OCI-M1 (cell line): Measurements from ENCODE around the gene UNKL.
"Not testable (repeated sequence)": the region's sequence is repeated elsewhere in the genome, so short reads cannot be mapped to it uniquely, and the experiment has no call there.

ENCODE experiments used
- DNase-seq: peaks from one replicate; lab custom pipeline; 2025; lab: John Stamatoyannopoulos, UW

UNKL gene

DNA sequence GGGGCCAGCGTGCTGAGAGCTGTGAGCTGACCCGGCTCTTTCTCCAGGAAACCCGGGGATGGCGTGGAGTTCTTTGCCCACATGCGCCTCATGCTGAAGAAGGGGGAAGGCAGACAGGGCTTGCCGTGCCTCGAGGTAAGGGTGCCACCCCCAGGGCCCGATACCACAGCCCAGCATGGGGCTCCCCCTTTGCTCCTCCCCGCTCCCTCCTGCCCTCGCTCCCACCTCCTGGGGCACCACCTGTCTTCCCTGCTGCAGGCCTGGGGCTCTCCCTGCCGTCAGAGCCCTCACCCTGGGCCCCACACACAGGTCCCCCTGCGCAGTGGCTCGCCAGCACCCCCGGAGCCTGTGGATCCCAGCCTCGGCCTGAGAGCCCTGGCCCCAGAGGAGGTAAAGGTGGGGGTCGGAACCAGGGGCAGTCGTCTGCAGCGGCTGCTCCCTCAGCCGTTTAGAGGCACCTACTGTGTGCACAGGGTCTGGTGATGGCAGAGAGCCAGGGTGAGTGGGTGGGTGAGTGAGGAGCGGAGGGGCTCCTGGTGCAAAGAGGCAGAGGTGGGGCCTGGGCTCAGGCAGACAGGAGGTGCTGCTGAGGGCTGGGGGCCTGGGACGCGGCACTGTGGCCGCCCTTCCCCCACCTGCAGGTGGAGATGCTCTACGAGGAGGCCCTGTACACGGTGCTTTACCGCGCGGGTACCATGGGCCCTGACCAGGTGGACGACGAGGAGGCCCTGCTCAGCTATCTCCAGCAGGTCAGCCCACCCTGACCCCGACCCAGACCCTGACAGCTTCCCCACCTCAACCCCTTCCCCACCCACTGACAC is 75.4 kb downstream of the UNKL start:
- no peak for DNase-seq

DNA sequence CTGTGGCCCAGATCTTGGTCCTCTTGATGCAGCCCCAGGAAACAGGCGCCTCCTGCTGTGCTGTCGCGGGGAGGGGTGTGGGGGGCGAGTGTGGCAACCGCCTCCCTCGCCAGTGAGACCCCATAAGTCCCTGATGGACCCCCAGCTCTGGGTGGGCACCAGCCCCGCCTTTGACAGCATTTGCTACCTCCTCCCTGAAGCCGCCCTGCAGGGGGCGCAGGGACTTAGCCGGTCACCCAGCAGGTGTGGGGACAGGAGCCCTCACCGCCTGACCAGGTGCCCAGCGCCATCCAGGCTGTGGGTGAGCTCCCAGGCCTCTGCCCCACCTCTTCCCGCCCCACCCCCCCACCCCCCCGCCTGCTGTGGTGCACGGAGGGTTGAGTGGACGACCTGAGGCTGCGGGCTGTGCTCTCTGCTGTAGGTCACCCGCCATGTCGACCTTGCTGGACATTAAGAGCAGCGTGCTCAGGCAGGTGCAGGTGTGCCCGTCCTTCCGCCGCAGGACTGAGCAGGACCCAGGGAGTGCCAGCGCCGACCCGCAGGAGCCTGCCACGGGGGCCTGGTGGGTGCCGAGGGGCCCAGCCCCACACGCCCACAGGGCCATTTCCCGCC is 76.3 kb downstream of the UNKL start:
- peak; percentile 20 for DNase-seq

DNA sequence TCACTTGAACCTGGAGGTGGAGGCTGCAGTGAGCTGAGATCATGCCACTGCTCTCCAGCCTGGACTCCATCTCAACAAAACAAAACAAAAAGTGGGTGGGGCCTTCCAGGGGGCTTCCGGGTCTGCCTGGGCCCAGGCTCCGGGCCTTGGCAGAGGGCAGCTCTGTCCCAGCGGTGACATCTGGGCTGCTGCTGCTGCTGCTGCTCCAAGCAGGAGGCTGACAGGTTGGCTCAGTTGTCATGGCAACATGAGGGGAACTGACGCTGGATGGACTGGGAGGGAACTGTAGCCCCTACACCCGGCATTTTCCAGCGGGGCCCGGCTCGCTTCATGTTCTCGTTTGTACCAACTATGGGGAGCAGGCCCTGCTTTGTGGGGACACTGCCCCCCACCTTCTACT is 77.0 kb downstream of the UNKL start:
- DNase-seq = no peak

DNA sequence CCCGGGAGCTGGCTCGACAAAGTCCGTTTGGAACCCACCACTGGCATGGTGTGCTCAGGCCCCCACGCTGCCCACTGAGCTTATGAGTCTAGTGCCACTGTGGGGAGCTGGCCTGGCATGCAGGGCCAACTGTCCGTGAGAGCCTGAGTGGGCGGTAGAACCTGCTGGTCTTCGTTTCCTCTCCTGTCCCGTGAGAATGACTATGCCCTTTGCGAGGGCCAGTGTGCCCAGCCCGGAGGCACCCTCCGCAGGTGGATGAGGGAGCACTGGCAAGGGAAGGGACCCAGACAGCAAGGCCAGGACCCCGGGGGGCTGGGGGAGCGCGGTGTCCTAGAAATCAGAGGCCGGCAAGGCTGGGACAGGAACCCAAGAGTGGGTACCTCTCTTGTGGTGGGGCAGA is 77.9 kb downstream of the UNKL start:
- no peak for DNase-seq

DNA sequence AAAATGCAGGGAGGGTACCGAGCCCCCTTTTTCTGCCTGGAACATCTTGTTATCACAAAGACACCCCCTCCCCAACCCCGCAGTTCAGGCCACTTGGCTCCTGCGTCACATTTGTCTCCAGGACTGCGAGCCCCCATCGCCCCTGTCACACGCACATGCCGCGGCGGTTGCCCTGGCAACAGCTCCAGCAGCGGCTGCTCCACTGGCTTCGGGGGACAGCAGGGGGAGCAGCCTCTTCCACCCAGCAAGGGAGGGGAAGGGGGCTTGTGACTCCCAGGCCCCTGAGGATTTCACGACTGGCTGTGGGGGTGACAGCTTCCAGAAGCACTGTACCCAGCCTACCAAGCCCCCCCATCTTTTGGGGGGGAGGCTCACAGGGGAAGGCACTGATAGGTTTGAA is 78.5 kb downstream of the UNKL start:
- DNase-seq = peak; percentile 16

DNA sequence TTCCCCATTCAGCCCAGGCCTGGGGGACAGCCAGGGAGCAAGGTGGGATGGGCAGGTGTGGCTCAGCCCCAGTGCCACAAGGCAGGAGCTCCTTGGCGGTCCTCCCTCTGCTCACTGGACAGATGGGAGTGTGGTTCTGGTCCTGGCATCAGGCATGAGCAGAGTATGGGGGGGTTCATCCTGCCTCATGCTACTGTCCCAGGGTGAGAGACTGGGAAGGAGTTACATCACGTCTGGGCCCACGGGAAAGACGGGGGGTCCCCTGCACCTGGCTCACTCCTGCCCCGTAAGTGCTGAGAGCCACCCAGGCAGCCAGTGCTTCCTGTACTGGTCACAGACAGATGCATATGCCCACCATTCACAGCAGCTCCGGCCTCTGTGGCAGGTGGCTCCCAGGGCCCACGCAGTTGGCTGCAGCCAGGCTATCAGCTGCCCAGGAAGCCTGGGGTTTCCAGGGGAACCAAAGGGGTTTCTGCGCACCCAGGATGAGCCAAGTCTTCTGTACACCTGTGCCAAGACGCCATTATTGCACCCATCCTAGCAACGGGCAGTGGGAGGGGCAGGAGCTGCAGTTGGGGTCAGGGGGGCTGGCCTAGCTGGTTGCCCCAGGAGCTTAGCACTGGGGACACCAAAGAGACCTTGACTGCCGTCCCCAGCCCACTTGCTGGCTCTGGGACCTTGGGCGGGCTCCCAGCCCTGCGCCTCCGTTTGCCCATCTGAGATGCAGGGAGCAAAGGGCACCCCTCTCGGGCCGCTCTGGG is 79.1 kb downstream of the UNKL start:
- no peak for DNase-seq

DNA sequence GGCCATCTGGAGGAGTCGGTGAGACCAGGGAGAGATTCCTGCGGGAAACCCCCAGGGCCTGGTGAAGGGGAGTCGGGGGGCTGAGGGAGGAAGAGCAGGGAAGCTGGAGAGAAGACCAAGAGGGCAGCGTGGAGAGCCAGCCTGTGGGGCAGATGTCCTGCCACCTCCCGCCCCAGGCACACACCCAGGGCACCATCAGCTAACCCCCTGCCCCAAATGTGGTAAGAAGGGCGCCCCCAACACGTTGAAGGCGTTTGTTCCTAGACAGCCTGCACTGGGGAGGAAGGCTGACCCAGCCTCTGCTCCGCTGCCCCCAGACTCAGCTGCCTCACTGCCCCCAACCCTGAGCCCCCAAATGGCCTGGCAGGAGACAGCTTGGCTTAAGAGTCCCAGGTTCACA is 79.8 kb downstream of the UNKL start:
- no peak for DNase-seq

DNA sequence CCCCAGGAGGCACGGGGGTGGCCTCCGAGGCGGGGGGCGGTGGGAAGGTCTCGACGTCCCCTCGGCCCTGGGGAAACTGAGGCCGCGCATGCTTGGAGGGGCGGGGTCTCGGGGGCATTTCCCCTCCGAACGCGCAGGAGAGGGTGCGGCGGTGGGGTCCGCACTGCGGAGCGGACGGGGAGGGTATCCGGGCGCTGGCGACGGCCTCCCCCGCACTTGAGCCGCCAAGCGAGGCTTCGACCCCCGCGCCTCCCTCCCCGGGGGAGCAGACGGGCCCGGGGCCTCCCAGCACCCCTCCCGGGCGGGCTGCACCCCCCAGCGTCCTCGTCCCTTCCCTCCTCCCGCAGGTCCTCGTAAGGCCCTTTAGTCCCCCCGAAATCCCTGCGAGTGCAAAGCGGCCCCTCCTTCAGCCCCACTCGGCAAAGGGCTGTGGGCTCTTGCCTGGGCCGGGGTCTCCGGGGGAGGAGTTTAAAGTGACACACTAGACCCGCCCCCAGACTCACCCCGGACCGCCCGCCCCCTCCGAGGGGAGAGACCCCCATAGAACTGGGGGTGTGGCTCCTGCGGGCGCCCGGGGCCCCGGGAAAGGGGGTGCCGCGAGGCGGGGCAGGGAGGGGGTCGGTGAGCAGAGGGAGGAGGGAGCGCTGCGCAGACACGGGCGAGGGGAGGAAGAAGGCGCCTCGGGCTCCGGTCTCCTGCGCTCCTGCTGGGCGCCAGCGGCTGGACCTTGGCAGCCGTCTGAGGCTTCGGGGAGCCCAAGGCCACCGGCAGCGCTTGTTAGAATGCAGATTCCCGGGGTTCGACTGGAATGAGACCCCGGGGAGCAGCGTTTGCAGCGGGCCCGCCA is 80.4 kb downstream of the UNKL start:
- no peak for DNase-seq

DNA sequence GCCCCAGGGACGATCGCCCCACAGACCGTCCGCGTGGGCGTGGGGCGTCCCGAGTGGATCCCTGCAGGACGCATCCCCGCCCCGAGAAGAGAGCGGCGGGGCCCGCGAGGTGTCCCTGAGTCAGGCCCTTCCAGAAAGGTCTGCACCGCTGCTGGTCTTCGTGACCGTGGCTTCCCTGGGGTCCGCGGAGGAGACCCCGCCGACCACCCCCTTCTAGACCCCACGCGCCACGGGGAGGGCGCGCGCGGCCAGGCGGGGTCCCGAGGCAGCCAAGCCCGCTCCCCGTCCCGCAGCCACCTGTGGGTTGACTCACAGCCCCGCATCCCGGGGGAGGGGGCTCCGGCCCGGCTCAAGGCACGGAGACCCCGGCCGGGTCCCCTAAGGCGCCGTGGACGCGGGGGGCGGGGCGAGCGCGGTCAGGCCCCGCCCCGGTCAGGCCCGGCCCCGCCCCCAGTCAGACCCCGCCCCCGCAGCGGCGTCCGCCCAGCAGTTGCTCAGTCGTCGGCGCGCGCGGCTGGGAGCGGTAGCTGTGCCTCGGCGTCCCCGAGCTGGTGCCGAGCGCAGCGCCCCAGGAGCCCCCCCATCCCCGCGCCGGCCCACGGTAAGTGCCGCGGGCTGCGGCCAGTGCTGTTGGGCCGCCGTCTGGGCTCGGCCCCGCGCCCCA is 81.2 kb downstream of the UNKL start, which contains the start of gene BAIAP3:
TSS of gene BAIAP3 (plus strand) at position 497 of the 664 bp plus-strand sequence. CDS start 4,905 bp downstream, outside the sequence.
- no peak for DNase-seq

DNA sequence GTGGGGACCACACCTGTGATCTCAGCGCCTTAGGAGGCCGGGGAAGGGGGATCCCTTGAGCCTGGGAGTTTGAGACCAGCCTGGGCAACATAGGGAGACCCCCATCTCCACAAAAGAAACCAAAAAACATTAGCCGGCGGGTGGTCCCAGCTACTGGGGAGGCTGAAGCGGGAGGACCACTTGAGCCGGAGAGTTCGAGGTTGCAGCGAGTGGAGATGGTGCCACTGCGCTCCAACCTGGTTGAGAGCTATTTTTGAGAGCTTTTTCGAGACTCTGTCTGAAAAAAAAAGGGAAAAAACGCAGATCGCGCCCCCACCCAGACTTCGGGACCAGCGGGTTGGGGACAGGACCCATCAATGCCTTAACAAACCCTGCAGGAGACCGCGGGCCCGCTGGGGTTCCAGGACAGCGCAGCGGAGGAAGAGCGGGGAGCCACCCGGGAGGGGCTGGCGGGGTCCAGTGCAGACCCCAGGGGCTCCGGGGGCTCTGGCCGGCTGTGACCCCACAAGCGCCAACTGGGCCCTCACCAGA is 81.8 kb downstream of the UNKL start:
- DNase-seq = no peak

DNA sequence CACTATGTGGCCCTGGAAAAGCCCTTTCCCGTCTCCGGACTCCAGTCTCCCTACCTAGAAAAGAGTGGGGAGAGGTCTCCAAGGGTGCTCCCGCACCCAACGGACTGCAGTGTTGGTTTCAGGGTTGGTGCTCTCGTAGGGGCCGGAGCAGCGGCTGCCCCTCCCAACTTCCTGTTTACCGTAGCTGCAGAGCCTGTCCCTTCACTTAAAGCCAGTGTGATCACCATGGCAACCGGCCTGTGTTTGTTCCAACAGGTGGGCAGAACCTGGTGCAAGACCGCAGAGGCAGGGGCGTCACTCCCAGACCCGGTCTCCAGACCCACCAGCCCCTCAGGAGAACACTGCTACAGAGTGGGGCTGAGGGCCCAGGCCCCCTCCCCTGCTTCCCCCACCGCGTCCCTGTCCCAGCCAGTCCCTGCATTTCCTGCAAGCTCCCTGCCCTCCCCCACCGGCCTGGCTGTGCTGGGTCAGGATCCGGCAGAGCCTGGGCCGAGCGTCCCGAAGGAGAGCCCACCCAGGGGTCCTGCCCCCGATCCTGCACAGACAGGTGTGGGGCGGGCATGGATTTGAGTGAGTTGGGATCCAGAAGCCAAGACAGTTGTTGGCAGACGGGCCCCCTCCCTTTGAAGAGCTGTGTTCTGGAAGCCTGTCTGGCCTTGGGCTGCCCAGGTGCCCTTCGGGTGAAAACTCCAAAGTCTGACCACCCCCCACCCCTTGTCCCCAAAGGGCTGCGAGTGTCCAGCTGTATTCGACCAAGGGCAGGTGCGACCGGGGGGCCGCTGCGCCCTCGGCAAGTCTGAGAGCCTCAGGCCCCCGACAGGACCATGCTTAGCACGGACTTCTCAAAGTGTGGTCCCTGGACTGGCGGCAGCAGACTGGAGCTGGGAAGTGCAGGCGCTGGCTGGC is 82.5 kb downstream of the UNKL start:
- peak; percentile 67 for DNase-seq

DNA sequence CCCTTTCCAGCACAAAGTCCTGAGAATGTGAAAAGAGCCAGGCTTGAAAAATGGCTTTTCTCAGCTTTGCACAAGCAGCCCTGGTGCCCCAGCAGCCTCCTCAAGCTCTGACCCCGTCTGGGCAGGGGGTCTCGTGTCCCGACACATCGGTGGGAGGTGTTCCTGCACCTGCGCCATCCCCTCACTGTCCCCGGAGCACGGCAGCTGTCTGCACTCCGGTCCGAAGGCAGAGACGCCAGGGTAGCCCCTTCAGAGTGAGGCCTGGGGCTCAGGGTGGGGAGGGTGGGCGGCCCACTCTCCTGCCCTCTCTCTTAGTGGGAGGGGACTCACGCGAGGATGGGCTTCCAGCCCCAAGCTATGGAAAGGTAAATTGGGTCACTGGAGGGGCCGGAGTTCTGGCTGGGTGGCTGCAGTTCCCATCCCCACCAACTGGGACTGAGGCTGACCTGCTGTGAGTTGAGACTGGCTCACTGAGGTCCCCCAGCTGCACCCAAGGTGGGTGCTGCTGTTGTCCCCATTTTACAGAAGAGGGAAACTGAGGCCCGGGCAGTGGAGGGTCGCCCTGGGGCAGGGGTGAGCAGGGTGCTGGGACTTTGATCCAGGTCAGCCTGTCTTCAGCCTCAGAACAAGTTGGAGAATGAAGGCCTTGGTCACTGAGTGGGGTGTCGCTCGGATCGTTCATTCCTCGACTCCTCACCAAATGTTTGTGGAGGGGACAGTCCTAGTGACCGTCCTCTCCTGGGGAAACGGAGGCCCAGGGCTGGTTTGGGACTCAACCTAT is 83.4 kb downstream of the UNKL start:
- DNase-seq = no peak

DNA sequence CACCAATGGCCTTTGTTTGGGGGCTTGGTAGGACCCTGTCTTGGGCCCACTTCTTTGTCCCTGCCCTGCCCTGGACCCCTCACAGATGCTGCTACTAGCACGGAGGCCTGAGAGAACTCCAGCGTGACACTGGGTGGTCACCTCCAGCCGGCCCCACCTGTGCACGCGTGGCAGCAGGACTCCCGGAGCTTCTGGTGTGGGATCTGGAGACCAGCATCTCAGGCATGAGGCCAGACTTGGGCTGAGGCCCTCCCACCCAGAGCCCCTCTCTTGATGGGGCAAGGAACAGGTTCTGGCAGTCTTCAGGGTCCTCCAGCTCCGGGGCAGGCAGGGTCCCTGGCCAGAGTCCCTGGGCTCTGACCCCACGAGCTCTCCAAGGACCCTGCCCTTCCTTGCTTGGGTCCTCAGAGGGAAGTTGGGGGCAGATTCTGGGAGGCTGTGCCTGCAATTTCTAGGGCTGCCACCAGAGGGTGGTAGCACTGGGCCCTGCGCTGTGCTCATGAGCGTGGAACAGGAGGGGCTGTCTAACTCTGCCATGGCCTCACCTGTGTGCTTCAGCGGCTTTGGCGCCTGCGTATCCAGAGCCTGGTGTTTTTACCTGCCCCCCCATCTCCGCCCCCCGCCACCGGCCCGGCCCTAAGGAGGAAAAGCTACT is 84.1 kb downstream of the UNKL start:
- DNase-seq = peak; percentile 12

DNA sequence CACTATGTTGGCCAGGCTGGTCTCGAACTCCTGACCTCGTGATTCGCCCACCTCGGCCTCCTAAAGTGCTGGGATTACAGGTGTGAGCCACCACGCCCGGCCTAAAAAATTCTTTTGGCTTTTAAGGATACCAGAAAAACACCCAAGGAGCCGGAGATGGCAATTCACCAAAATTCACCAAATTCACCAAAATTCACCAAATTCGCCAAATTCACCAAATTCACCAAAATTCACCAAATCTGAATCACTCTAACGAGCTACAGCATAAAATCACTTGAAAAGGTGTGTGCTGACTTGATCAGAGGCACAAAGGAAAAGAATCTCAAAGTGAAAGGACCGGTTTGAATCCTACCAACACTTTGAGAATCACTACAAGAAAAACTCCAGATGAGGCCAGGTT is 85.5 kb downstream of the UNKL start:
- not testable (repeated sequence) for DNase-seq

DNA sequence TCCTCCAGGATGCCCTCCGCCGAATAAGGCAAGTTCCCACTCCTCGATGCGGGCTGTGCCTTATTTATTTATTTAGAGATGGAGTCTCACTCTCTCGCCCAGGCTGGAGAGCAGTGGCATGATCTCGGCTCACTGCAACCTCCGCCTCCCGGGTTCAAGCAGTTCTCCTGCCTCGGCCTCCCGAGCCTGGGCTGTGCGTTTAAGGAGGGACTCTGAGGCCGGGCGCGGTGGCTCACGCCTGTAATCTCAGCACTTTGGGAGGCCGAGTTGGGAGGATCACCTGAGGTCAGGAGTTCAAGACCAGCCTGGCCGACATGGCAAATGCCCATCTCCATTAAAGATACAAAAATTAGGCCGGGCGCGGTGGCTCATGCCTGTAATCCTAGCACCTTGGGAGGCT is 86.4 kb downstream of the UNKL start:
- DNase-seq = not testable (repeated sequence)

DNA sequence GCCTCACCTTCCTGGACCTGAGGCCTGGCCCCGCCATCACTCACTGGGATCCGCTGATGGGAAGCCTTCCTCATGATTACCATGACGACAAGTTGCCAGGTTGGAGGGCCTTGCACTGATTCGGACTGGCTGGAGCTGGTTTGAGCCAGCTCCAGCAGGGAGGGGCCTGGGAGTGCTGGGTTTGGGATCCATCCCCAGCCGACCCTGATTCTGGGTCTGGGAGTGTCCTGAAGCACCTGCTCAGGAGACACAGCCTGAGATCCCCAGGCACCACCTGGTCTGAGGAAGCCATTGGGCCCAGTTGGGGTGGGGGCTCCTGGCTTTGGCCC is 86.9 kb downstream of the UNKL start:
- no peak for DNase-seq

DNA sequence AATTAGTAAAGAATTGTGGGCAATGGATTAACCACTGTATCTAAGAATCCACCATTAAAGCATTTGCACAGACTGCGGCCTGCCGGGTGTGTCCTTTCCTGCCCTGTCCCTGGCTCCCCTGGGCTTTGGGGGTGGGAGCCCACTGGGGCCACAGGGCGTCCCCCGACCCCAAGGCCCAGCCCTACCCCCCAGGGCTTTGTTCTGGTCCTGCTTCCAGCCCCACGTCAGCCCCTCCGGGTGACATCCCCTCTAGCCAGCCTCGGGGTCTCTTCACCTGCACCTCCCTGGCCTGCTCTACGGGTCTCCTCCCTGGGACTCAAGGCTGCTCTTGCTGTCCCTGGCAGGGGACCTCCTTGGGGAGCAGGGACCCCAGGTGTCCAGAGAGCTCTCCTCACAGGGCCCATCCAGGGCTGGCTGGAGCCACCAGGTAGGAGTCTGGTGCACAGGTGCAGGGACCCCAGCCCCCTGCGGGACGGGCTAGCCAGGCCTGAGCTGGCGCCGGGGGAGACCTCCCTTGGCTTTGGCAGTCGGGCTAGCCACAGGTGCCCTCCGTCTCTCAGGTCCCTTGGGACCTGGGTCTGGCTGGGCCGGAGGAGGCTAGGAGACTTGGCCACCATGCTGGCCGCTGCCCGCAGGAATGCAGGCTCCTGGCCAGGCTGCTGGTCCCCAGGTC is 87.4 kb downstream of the UNKL start:
- no peak for DNase-seq

DNA sequence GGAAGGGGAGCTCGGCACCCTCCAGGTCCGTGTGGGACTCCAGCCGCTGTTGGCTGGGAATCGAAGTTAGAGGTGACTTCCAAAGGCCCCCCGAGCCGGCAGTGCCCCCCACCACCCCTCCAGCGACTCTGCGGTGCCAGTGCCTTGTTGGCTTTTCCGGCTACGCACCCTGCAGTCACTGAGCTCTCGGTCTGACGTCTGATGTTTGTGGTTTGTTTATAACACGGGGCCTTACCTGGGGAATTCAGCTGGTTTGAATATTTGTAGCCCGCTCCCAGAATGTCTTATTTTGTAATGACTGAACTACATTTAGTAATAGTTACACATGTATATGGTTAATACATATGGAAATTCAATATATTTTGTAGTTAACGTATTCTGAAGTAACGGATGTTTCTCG is 88.1 kb downstream of the UNKL start:
- no peak for DNase-seq
